Sigmoid colon (tissue), 7 donors: ENCODE data around the gene EPB41L1. TPM values are rescaled to one million over a fixed set of nuclear protein-coding genes. Genes with fewer than 3 reads are reported as not detected.

Source experiments
- DNase-seq: peaks from one replicate; pipeline ENCODE4 v3.0.0-alpha.2; 2019
- H3K27ac ChIP-seq, 4 donors: fragments of 200-600 bp; sonication (generic); one replicate each; pipeline ENCODE4 v1.5.1; 2016 to 2019; ENCODE audit warnings: mild to moderate bottlenecking in 1 of 4
- H3K27me3 ChIP-seq, 3 donors: fragments of 200-600 bp; sonication (generic); one replicate each; pipeline ENCODE4 v1.5.1; 2019; ENCODE audit warnings: mild to moderate bottlenecking in 1 of 3
- H3K36me3 ChIP-seq, 4 donors: fragments of 200-600 bp; sonication (generic); one replicate each; pipeline ENCODE4 v1.5.1; 2016 to 2019
- H3K4me1 ChIP-seq, 4 donors: fragments of 200-600 bp; sonication (generic); one replicate each; pipeline ENCODE4 v1.5.1; 2017 to 2019
- H3K4me3 ChIP-seq, 4 donors: fragments of 200-600 bp; sonication (generic); one replicate each; pipeline ENCODE4 v1.5.1; 2017 to 2019; ENCODE audit warnings: mild to moderate bottlenecking in 2 of 4, moderate library complexity in 1 of 4
- H3K9me3 ChIP-seq, 4 donors: fragments of 200-600 bp in 3 of 4; sonication (generic) in 3 of 4; one replicate each; pipeline versions ENCODE4 v1.5.1 to v1.6.1; 2013 to 2019
- CTCF ChIP-seq, 4 experiments: fragments of 450-650 bp in 3 of 4; fragments of 200-600 bp in 1 of 4; IDR thresholded peaks; one replicate each; pipeline ENCODE4 v1.5.1; 2016 to 2019; ENCODE audit warnings: antibody characterized with exemption in 4 of 4, mild to moderate bottlenecking in 3 of 4, moderate library complexity in 2 of 4
- EP300 ChIP-seq, 4 donors: sonication (generic); formaldehyde crosslinking; IDR thresholded peaks; one replicate each; pipeline ENCODE4 v1.6.1; 2017; ENCODE audit warnings: antibody characterized with exemption in 4 of 4
- POLR2A ChIP-seq, 2 donors: fragments of 450-650 bp; IDR thresholded peaks; one replicate each; pipeline ENCODE4 v1.6.1; 2016; ENCODE audit warnings: antibody characterized with exemption in 2 of 2, mild to moderate bottlenecking in 2 of 2, moderate library complexity in 2 of 2
- POLR2AphosphoS5 ChIP-seq, 4 donors: sonication (generic); formaldehyde crosslinking; IDR thresholded peaks; one replicate each; pipeline ENCODE4 v1.6.1; 2017; ENCODE audit warnings: antibody characterized with exemption in 4 of 4
- WGBS, 2 donors: extraction: QIAGEN DNeasy Blood & Tissue Kit; methylation state at CpG; one replicate each; pipeline ENCODE4 v1.1.7; 2013; 5-methylcytosine and 5-hydroxymethylcytosine counted together
- intact Hi-C: fragments of 100-400 bp; cut with DNase I; formaldehyde crosslinking; loops from one replicate; pipeline ENCODE4 v1.15.1; 2023
- polyA plus RNA-seq, 3 donors: library from polyadenylated mRNA; stranded (reverse); fragments of 200-250 nt; gene quantifications; one replicate each; pipeline ENCODE4 v1.2.3, GENCODE V29; 2013
- total RNA-seq, 4 donors: library from RNA; depleted of rRNA; stranded (reverse); fragments of >200 nt; gene quantifications; one replicate each; pipeline ENCODE4 v1.1.0, GENCODE V29; 2016
- donor health status: healthy with polysubstance abuse.
- donor health status: Bipolar disorder and iron deficiency.
- donor health status: healthy.

Gene EPB41L1
- total and polyA plus RNA-seq, 7 donors, result 14.1 to 61.8 (median 19.3) TPM

- H3K9me3 ChIP-seq, result no peaks in the 10 kb centered on the region
- intact Hi-C loops, result no loop called here
- no peaks in the 10 kb centered on the region for H3K27me3 ChIP-seq
- H3K4me3 ChIP-seq, result no peak overlapping the region
- no peak for DNase-seq
- H3K27ac ChIP-seq, result no peak overlapping the region
- peaks cover 0 to 36% (median 5%) of the 10 kb centered on the region in 4 donors for H3K36me3 ChIP-seq
- TF ChIP-seq CTCF (IDR thresholded peaks at IDR 0.05) (no peak), POLR2AphosphoS5 (IDR thresholded peaks at IDR 0.05) (no peak), POLR2A (IDR thresholded peaks at IDR 0.05) (no peak), EP300 (IDR thresholded peaks at IDR 0.05) (no peak)
- WGBS, 2 donors, result 69 to 76% methylated on average over 5 of the region's 5 CpGs
- H3K4me1 ChIP-seq, result no peaks in the 10 kb centered on the region
Measured at GRCh38 chr20:36214684-36215256, 60.2 kb downstream of the EPB41L1 start.

- no peaks in the 10 kb centered on the region for H3K27me3 ChIP-seq
- no peaks in the 10 kb centered on the region for H3K4me1 ChIP-seq
- H3K36me3 ChIP-seq, result peaks cover 0 to 31% (median 5%) of the 10 kb centered on the region in 4 donors
- no peak overlapping the region for H3K4me3 ChIP-seq
- 88 to 93% methylated on average over 4 of the region's 4 CpGs for WGBS, 2 donors
- DNase-seq, result no peak
- no peak for TF ChIP-seq POLR2AphosphoS5 (IDR thresholded peaks at IDR 0.05)
- TF ChIP-seq EP300 (IDR thresholded peaks at IDR 0.05), result no peak
- no peak for TF ChIP-seq CTCF (IDR thresholded peaks at IDR 0.05)
- TF ChIP-seq POLR2A (IDR thresholded peaks at IDR 0.05), result no peak
- no peaks in the 10 kb centered on the region for H3K9me3 ChIP-seq
- no peak overlapping the region for H3K27ac ChIP-seq
- intact Hi-C loops, result no loop called here
Measured at GRCh38 chr20:36215778-36216177, 61.2 kb downstream of the EPB41L1 start.

GRCh38 chr20:36216314-36217025, 61.9 kb downstream of the EPB41L1 start:
- no peak for DNase-seq

GRCh38 chr20:36217226-36217625, 62.7 kb downstream of the EPB41L1 start:
- Histone ChIP-seq H3K4me3 (no peak overlapping the region), H3K9me3 (no peaks in the 10 kb centered on the region), H3K27ac (no peak overlapping the region), H3K36me3 (peaks cover 0 to 38% (median 7%) of the 10 kb centered on the region in 4 donors), H3K27me3 (no peaks in the 10 kb centered on the region), H3K4me1 (no peaks in the 10 kb centered on the region)
- intact Hi-C loops, result no loop called here
- TF ChIP-seq EP300 (IDR thresholded peaks at IDR 0.05), result no peak
- no peak for TF ChIP-seq CTCF (IDR thresholded peaks at IDR 0.05)
- no peak for TF ChIP-seq POLR2AphosphoS5 (IDR thresholded peaks at IDR 0.05)
- no peak for TF ChIP-seq POLR2A (IDR thresholded peaks at IDR 0.05)
- no peak for DNase-seq
- whole genome bisulfite sequencing, 2 donors, result 45 to 69% methylated on average over 4 of the region's 4 CpGs

More at GRCh38 chr20:36216314-36217025, 61.9 kb downstream of the EPB41L1 start:
- Histone ChIP-seq H3K9me3 (no peaks in the 10 kb centered on the region), H3K36me3 (peaks cover 0 to 34% (median 5%) of the 10 kb centered on the region in 4 donors), H3K4me1 (no peaks in the 10 kb centered on the region), H3K27me3 (no peaks in the 10 kb centered on the region), H3K4me3 (no peak overlapping the region), H3K27ac (no peak overlapping the region)
- intact Hi-C loops, result no loop called here
- no peak for TF ChIP-seq POLR2A (IDR thresholded peaks at IDR 0.05)
- TF ChIP-seq CTCF (IDR thresholded peaks at IDR 0.05), result no peak
- no peak for TF ChIP-seq POLR2AphosphoS5 (IDR thresholded peaks at IDR 0.05)
- no peak for TF ChIP-seq EP300 (IDR thresholded peaks at IDR 0.05)
- WGBS, 2 donors, result 80% methylated on average over 7 of the region's 7 CpGs
